Common myeloid progenitor, CD34-positive (primary cell): Measurements from ENCODE around the gene RAD51B.
"Not testable (repeated sequence)": the region's sequence is repeated elsewhere in the genome, so short reads cannot be mapped to it uniquely, and the experiment has no call there.

ENCODE experiments used
- CTCF ChIA-PET: fragments of 350-600 bp; sonication (Branson Sonifier 250); formaldehyde crosslinking; loops from one replicate; lab custom pipeline; 2021; ENCODE audit warnings: antibody characterized with exemption; lab: Charles Lee
- POLR2A ChIA-PET: fragments of 350-600 bp; sonication (Branson Sonifier 250); formaldehyde crosslinking; loops from one replicate; lab custom pipeline; 2021; ENCODE audit warnings: antibody characterized with exemption; lab: Charles Lee
- DNase-seq, 3 donors: peaks; one replicate each; pipeline versions ENCODE4 v3.0.0 to v3.0.0-alpha.2; 2013
- H3K27ac ChIP-seq, 2 experiments: 1 replicate in 1 of 2; 2 replicates in 1 of 2; pipeline ENCODE4 v1.7.0; 2013; ENCODE audit warnings: inconsistent platforms in 2 of 2, low read length in 2 of 2, mild to moderate bottlenecking in 2 of 2, low read depth in 1 of 2, moderate library complexity in 1 of 2; ENCODE audit not compliant: severe bottlenecking in 2 of 2, insufficient read depth in 1 of 2, poor library complexity in 1 of 2
- H3K27me3 ChIP-seq, 5 experiments: replicated peaks in 2 of 5; 1 replicate in 3 of 5; 2 replicates in 2 of 5; pipeline versions ENCODE4 v1.6.1 to v1.7.0; 2013; ENCODE audit warnings: low read length in 4 of 5, mild to moderate bottlenecking in 2 of 5, moderate library complexity in 2 of 5, inconsistent platforms in 1 of 5; ENCODE audit not compliant: insufficient read depth in 5 of 5, control insufficient read depth in 4 of 5
- H3K36me3 ChIP-seq, 4 experiments: 1 replicate in 2 of 4; 2 replicates in 2 of 4; pipeline versions ENCODE4 v1.6.1 to v1.7.0; 2013; ENCODE audit warnings: low read length in 3 of 4, control low read depth in 1 of 4, mild to moderate bottlenecking in 1 of 4; ENCODE audit not compliant: control insufficient read depth in 4 of 4, insufficient read depth in 4 of 4
- H3K4me1 ChIP-seq, 4 experiments: 1 replicate in 3 of 4; 2 replicates in 1 of 4; pipeline versions ENCODE4 v1.6.1 to v1.7.1; 2013; ENCODE audit warnings: low read length in 3 of 4, mild to moderate bottlenecking in 3 of 4, control low read depth in 1 of 4, inconsistent platforms in 1 of 4, moderate library complexity in 1 of 4; ENCODE audit not compliant: control insufficient read depth in 4 of 4, insufficient read depth in 4 of 4; ENCODE audit errors: control extremely low read depth in 1 of 4
- H3K4me3 ChIP-seq, 7 experiments: 1 replicate in 4 of 7; 2 replicates in 3 of 7; pipeline versions ENCODE4 v1.5.1 to v1.7.0; 2013; ENCODE audit warnings: mild to moderate bottlenecking in 7 of 7, low read length in 6 of 7, moderate library complexity in 6 of 7, inconsistent platforms in 2 of 7, low read depth in 2 of 7, control low read depth in 1 of 7; ENCODE audit not compliant: insufficient read depth in 4 of 7, control insufficient read depth in 1 of 7; ENCODE audit errors: extremely low read depth in 1 of 7
- H3K9me3 ChIP-seq, 5 experiments: 1 replicate in 4 of 5; 2 replicates in 1 of 5; pipeline versions ENCODE4 v1.6.1 to v1.7.1; 2013; ENCODE audit warnings: low read length in 4 of 5, mild to moderate bottlenecking in 2 of 5, inconsistent platforms in 1 of 5, low read depth in 1 of 5, moderate library complexity in 1 of 5; ENCODE audit not compliant: control insufficient read depth in 4 of 5, insufficient read depth in 2 of 5; ENCODE audit errors: control extremely low read depth in 1 of 5
- WGBS: methylation state at CpG from one replicate; pipeline ENCODE4 v1.1.5; 2013; ENCODE audit not compliant: insufficient coverage; 5-methylcytosine and 5-hydroxymethylcytosine counted together

Gene RAD51B

GRCh38 chr14:68111097-68111852, 291.7 kb downstream of the RAD51B start:
- Histone ChIP-seq H3K4me3 (no peak overlapping the region), H3K27ac (no peak overlapping the region)
- WGBS = 100% methylated on average over 1 of the region's 5 CpGs

GRCh38 chr14:68111853-68112270, 292.3 kb downstream of the RAD51B start:
- no peaks in the 10 kb centered on the region for H3K27me3 ChIP-seq
- CTCF ChIA-PET = interaction anchor here (1.2 kb wide), 1 partner anchor 168 kb away, joined by 3 read pairs; no protein-coding TSS in a partner anchor

More at GRCh38 chr14:68111097-68111852, 291.7 kb downstream of the RAD51B start:
- Histone ChIP-seq H3K36me3 (no peaks in the 10 kb centered on the region), H3K9me3 (peaks cover 0 to 1% (median 0%) of the 10 kb centered on the region in 5 experiments), H3K4me1 (peaks cover 10 to 27% (median 20%) of the 10 kb centered on the region in 4 experiments), H3K27me3 (no peaks in the 10 kb centered on the region)
- ChIA-PET CTCF (interaction anchor here (1.2 kb wide), 1 partner anchor 167 kb away, joined by 3 read pairs; no protein-coding TSS in a partner anchor), POLR2A (interaction anchor here (0.7 kb wide), 1 partner anchor 289 kb away, joined by 5 read pairs; no protein-coding TSS in a partner anchor)
- DNase-seq = no peak

GRCh38 chr14:68112442-68112841, 292.9 kb downstream of the RAD51B start:
- Histone ChIP-seq H3K9me3 (peaks cover 0 to 1% (median 0%) of the 10 kb centered on the region in 5 experiments), H3K36me3 (no peaks in the 10 kb centered on the region), H3K4me3 (no peak overlapping the region), H3K27me3 (no peaks in the 10 kb centered on the region), H3K27ac (no peak overlapping the region), H3K4me1 (peaks cover 10 to 27% (median 20%) of the 10 kb centered on the region in 4 experiments)
- WGBS = no CpG with 5 or more reads among the region's 1 CpG
- CTCF ChIA-PET = interaction anchor here (0.9 to 1.2 kb wide), 2 partner anchors 13 to 168 kb away, joined by 3 read pairs; no protein-coding TSS in a partner anchor
- DNase-seq = no peak
- POLR2A ChIA-PET = no interaction called here

More at GRCh38 chr14:68111853-68112270, 292.3 kb downstream of the RAD51B start:
- no peak overlapping the region for H3K4me3 ChIP-seq
- peaks cover 0 to 1% (median 0%) of the 10 kb centered on the region in 5 experiments for H3K9me3 ChIP-seq
- DNase-seq = no peak
- H3K27ac ChIP-seq = no peak overlapping the region
- POLR2A ChIA-PET = no interaction called here
- 100% methylated on average over 2 of the region's 2 CpGs for WGBS
- H3K4me1 ChIP-seq = peaks cover 10 to 27% (median 20%) of the 10 kb centered on the region in 4 experiments
- no peaks in the 10 kb centered on the region for H3K36me3 ChIP-seq

DNA sequence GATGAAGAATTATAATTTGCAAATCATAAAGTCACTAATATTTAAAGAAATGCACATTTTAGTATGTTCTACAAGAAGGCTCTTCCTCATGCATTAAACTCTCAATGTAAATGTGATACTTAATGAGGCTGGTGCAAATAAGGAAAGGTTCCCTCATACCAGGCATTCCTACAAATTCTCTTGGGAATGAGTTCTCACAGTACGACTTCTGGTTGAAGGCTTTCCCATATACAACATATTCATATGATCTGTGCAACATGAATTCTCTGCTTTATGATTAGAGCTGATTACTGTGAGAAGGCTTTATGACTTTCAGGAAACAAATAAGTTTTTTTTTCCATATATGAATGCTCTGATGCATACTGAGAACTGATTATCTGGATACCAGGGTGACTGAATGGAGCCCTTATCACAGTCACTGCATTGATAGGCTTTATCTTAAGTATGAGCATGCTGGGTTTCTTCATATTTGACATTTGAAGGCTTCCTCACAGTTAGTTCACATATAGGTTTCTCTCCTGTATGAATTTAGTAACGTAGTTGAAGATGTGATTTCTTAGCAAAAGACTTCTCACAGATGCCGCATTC, 293.9 kb downstream of the RAD51B start:
- WGBS = no CpG with 5 or more reads among the region's 3 CpGs
- POLR2A ChIA-PET = no interaction called here
- CTCF ChIA-PET = interaction anchor here (0.6 to 0.9 kb wide), 2 partner anchors 12 to 37 kb away, joined by 3 read pairs; no protein-coding TSS in a partner anchor
- DNase-seq = no peak
- Histone ChIP-seq H3K27ac (no peak overlapping the region), H3K9me3 (peaks cover 0 to 1% (median 0%) of the 10 kb centered on the region in 5 experiments), H3K27me3 (no peaks in the 10 kb centered on the region), H3K36me3 (no peaks in the 10 kb centered on the region), H3K4me1 (peaks cover 10 to 31% (median 20%) of the 10 kb centered on the region in 4 experiments), H3K4me3 (no peak overlapping the region)

DNA sequence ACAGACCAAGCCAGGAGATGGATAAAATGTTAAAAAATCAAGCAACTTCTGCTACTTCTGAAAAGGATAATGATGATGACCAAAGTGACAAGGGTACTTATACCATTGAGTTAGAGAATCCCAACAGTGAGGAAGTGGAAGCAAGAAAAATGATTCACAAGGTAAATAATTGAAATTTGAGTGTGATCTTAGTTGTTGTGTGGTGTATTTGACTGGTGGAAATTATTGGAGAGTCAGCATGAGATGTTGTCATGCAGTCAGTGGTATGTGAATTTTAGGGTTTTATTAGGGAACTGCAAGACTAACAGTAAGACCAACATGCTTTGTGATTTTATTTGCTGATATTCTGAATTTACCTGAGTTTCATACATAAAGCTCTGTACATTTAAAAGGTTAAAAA, 296.4 kb downstream of the RAD51B start:
- CTCF ChIA-PET, H3K9me3 ChIP-seq, DNase-seq, POLR2A ChIA-PET, H3K27me3 ChIP-seq, H3K36me3 ChIP-seq, H3K4me3 ChIP-seq, H3K27ac ChIP-seq: not testable (repeated sequence)
- H3K4me1 ChIP-seq = peaks cover 4 to 14% (median 8%) of the 10 kb centered on the region in 4 experiments

- ChIA-PET CTCF (no interaction called here), POLR2A (no interaction called here)
- H3K9me3 ChIP-seq = peaks cover 0 to 6% (median 1%) of the 10 kb centered on the region in 5 experiments
- H3K36me3 ChIP-seq = no peaks in the 10 kb centered on the region
- no peak overlapping the region for H3K4me3 ChIP-seq
- H3K27ac ChIP-seq = no peak overlapping the region
- H3K4me1 ChIP-seq = peaks cover 0 to 5% (median 0%) of the 10 kb centered on the region in 4 experiments
- no peak for DNase-seq
- no peaks in the 10 kb centered on the region for H3K27me3 ChIP-seq
Observed at GRCh38 chr14:68122651-68123050, 303.1 kb downstream of the RAD51B start.

- Histone ChIP-seq H3K4me1 (no peaks in the 10 kb centered on the region), H3K36me3 (no peaks in the 10 kb centered on the region), H3K9me3 (peaks cover 0 to 6% (median 1%) of the 10 kb centered on the region in 5 experiments), H3K27me3 (no peaks in the 10 kb centered on the region), H3K4me3 (no peak overlapping the region), H3K27ac (no peak overlapping the region)
- POLR2A ChIA-PET = no interaction called here
- WGBS = 100% methylated on average over 1 of the region's 2 CpGs
- CTCF ChIA-PET = no interaction called here
- DNase-seq = no peak
Observed at GRCh38 chr14:68124050-68124449, 304.5 kb downstream of the RAD51B start.
